CD4-positive, alpha-beta memory T cell (primary cell): ENCODE data around the gene HRH4. TPM values are rescaled to one million over a fixed set of nuclear protein-coding genes. Genes with fewer than 3 reads are reported as not detected.

ENCODE experiments used
- CTCF ChIA-PET: fragments of 350-600 bp; sonication (Branson Sonifier 250); formaldehyde crosslinking; loops from one replicate; lab custom pipeline; 2021; ENCODE audit warnings: inconsistent platforms; ENCODE audit not compliant: partially characterized antibody; lab: Charles Lee
- POLR2A ChIA-PET: fragments of 350-600 bp; sonication (Branson Sonifier 250); formaldehyde crosslinking; loops from one replicate; lab custom pipeline; 2021; ENCODE audit not compliant: partially characterized antibody; lab: Charles Lee
- DNase-seq, 5 donors: peaks; one replicate each; pipeline versions ENCODE4 v3.0.0 to v3.0.0-alpha.2; 2020 to 2022; ENCODE audit warnings: mixed read lengths in 1 of 5
- H3K27ac ChIP-seq: one replicate; pipeline ENCODE4 v1.7.0; 2013; ENCODE audit warnings: low read depth, low read length
- H3K27me3 ChIP-seq: 2 replicates; pipeline ENCODE4 v1.7.0; 2013; ENCODE audit warnings: mild to moderate bottlenecking, low read length, moderate library complexity; ENCODE audit not compliant: insufficient read depth
- H3K36me3 ChIP-seq: 2 replicates; pipeline ENCODE4 v1.7.0; 2013; ENCODE audit warnings: mild to moderate bottlenecking, low read length, moderate library complexity; ENCODE audit not compliant: insufficient read depth
- H3K4me1 ChIP-seq: 2 replicates; pipeline ENCODE4 v1.7.0; 2013; ENCODE audit warnings: mild to moderate bottlenecking, low read length, moderate library complexity; ENCODE audit not compliant: insufficient read depth
- H3K4me3 ChIP-seq, 2 donors: one replicate each; pipeline ENCODE4 v1.7.0; 2013; ENCODE audit warnings: low read length in 2 of 2, mild to moderate bottlenecking in 1 of 2
- H3K9me3 ChIP-seq, 2 donors: one replicate each; pipeline ENCODE4 v1.7.0; 2013; ENCODE audit warnings: low read length in 2 of 2, control low read depth in 1 of 2; ENCODE audit not compliant: control insufficient read depth in 1 of 2
- H3K27ac Mint-ChIP-seq, 7 donors: one replicate each; pipeline ENCODE4 v1.8.0; 2020 to 2021; ENCODE audit warnings: mixed read lengths in 7 of 7, mild to moderate bottlenecking in 6 of 7, inconsistent platforms in 3 of 7, moderate library complexity in 3 of 7
- H3K27me3 Mint-ChIP-seq, 2 donors: one replicate each; pipeline ENCODE4 v1.8.0; 2020 to 2021; ENCODE audit warnings: mixed read lengths in 2 of 2
- H3K36me3 Mint-ChIP-seq, 2 donors: one replicate each; pipeline ENCODE4 v1.8.0; 2020 to 2021; ENCODE audit warnings: mixed read lengths in 2 of 2, inconsistent platforms in 1 of 2, mild to moderate bottlenecking in 1 of 2
- H3K4me1 Mint-ChIP-seq, 4 donors: one replicate each; pipeline ENCODE4 v1.8.0; 2020 to 2021; ENCODE audit warnings: mixed read lengths in 4 of 4, mild to moderate bottlenecking in 1 of 4
- H3K4me3 Mint-ChIP-seq, 8 donors: one replicate each; pipeline ENCODE4 v1.8.0; 2020 to 2021; ENCODE audit warnings: mixed read lengths in 8 of 8, mild to moderate bottlenecking in 7 of 8, moderate library complexity in 6 of 8, inconsistent platforms in 3 of 8
- H3K9me3 Mint-ChIP-seq, 8 donors: one replicate each; pipeline ENCODE4 v1.8.0; 2020 to 2021; ENCODE audit warnings: mixed read lengths in 8 of 8, mild to moderate bottlenecking in 5 of 8, inconsistent platforms in 3 of 8, moderate library complexity in 1 of 8
- intact Hi-C: fragments of 100-400 bp; cut with micrococcal nuclease; formaldehyde crosslinking; loops from one replicate; pipeline ENCODE4 v1.15.1; 2023
- polyA plus RNA-seq, 2 donors: library from polyadenylated mRNA; unstranded; fragments of 300-500 nt; fragmentation: Illumina TruSeq; gene quantifications; one replicate each; pipeline ENCODE4 v1.2.3, GENCODE V29; 2021
- total RNA-seq, 2 experiments: library from RNA; stranded (reverse); gene quantifications; one replicate each; pipeline ENCODE4 v1.2.3, GENCODE V29; 2021

Gene HRH4
- total and polyA plus RNA-seq, 4 experiments from 2014 or later = 1.1 to 2.2 (median 1.4) TPM

DNA sequence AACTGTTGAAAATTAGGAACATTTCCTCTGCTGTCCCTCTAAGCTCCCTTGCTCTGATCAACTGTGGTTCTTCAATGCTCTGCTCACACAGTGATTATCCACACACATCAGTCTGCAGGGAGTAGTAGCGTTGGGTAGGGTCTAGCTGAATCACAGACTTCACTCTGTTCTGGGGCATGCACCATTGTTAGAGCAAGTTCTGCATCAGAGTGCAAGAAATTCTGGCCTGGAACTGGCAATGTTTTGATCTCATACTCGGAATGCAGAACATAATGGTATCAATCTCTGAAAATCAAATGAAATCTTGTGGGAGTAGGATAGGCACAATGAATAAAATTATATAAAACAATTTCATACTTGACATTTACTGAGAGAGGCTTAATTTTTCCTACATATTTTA is 55.3 kb downstream of the HRH4 start:
- no peak overlapping the region for H3K4me3 Mint-ChIP-seq
- H3K27ac Mint-ChIP-seq = no peak overlapping the region
- no peaks in the 10 kb centered on the region for H3K36me3 Mint-ChIP-seq
- no peaks in the 10 kb centered on the region for H3K27me3 Mint-ChIP-seq
- Histone ChIP-seq H3K27me3 (no peaks in the 10 kb centered on the region), H3K36me3 (no peaks in the 10 kb centered on the region), H3K27ac (no peak overlapping the region), H3K4me3 (no peak overlapping the region), H3K9me3 (no peaks in the 10 kb centered on the region), H3K4me1 (no peaks in the 10 kb centered on the region)
- ChIA-PET POLR2A (no interaction called here), CTCF (interaction anchor here (1.8 to 3.1 kb wide), 2 partner anchors 27 to 28 kb away, joined by 5 to 16 read pairs; no protein-coding TSS in a partner anchor)
- H3K9me3 Mint-ChIP-seq = peaks cover 0 to 4% (median 0%) of the 10 kb centered on the region in 8 donors
- DNase-seq = no peak
- no peaks in the 10 kb centered on the region for H3K4me1 Mint-ChIP-seq
- intact Hi-C loops = no loop called here

GRCh38 chr18:24516261-24516660 is 55.8 kb downstream of the HRH4 start:
- Histone ChIP-seq H3K9me3 (no peaks in the 10 kb centered on the region), H3K4me1 (no peaks in the 10 kb centered on the region), H3K4me3 (no peak overlapping the region), H3K36me3 (no peaks in the 10 kb centered on the region), H3K27me3 (no peaks in the 10 kb centered on the region), H3K27ac (no peak overlapping the region)
- DNase-seq = no peak
- intact Hi-C loops = no loop called here
- no peak overlapping the region for H3K27ac Mint-ChIP-seq
- no peaks in the 10 kb centered on the region for H3K4me1 Mint-ChIP-seq
- POLR2A ChIA-PET = no interaction called here
- no peak overlapping the region for H3K4me3 Mint-ChIP-seq
- H3K9me3 Mint-ChIP-seq = peaks cover 0 to 4% (median 0%) of the 10 kb centered on the region in 8 donors
- H3K27me3 Mint-ChIP-seq = no peaks in the 10 kb centered on the region
- no peaks in the 10 kb centered on the region for H3K36me3 Mint-ChIP-seq
- CTCF ChIA-PET = interaction anchor here (0.7 kb wide), 1 partner anchor 27 kb away, joined by 3 read pairs; no protein-coding TSS in a partner anchor

DNA sequence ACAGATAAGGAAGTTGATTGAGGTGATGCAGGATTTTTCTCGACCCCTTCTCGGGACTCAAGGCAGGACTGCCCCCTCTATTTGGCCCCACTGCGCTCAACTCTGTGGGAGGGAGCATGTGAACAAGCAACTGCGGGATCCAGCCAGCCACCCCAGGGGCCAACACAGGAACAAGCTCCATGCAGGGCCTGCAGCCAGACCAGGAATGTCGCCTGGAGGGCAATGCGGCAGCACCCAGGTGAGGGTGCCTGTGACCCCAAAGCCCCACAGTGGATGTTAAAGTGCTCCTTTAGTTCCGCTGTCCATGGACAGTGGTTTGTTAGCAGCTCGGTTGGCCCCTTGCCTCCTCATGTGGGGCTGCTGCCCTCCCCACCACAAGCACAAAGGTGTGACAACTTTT is 57.1 kb downstream of the HRH4 start:
- H3K36me3 Mint-ChIP-seq = no peaks in the 10 kb centered on the region
- no peak overlapping the region for H3K4me3 Mint-ChIP-seq
- DNase-seq = no peak
- no peak overlapping the region for H3K27ac ChIP-seq
- no peaks in the 10 kb centered on the region for H3K4me1 Mint-ChIP-seq
- H3K4me1 ChIP-seq = no peaks in the 10 kb centered on the region
- no peak overlapping the region for H3K27ac Mint-ChIP-seq
- no peaks in the 10 kb centered on the region for H3K9me3 ChIP-seq
- no peaks in the 10 kb centered on the region for H3K36me3 ChIP-seq
- POLR2A ChIA-PET = no interaction called here
- intact Hi-C loops = no loop called here
- CTCF ChIA-PET = interaction anchor here (1.0 to 1.5 kb wide), 2 partner anchors 10 to 28 kb away, joined by 3 to 6 read pairs; no protein-coding TSS in a partner anchor
- H3K9me3 Mint-ChIP-seq = peaks cover 0 to 2% (median 0%) of the 10 kb centered on the region in 8 donors
- no peaks in the 10 kb centered on the region for H3K27me3 Mint-ChIP-seq
- no peaks in the 10 kb centered on the region for H3K27me3 ChIP-seq
- H3K4me3 ChIP-seq = no peak overlapping the region

DNA sequence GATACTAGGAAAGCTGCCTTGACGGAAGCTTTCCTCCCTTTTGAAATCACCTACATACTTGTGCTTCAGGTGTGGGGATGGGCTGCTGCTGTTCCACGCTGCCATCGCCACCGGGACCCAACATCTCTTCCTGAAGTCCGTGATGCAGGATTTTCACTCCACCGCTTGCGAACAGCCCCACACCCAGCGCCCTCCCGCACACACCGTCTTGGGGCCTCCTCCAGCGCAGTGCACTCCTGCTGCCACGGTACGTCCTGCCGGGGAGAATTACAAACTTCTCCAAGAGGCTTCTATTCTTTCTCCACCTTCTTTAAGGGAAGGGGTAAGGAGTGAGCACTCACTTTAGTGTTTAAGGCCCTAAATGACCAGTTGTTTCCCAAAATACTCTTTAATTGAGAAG is 58.2 kb downstream of the HRH4 start:
- Histone ChIP-seq H3K27ac (no peak overlapping the region), H3K9me3 (no peaks in the 10 kb centered on the region), H3K27me3 (no peaks in the 10 kb centered on the region), H3K36me3 (no peaks in the 10 kb centered on the region), H3K4me3 (no peak overlapping the region), H3K4me1 (no peaks in the 10 kb centered on the region)
- POLR2A ChIA-PET = no interaction called here
- DNase-seq = no peak
- Mint-ChIP-seq H3K4me3 (no peak overlapping the region), H3K4me1 (no peaks in the 10 kb centered on the region), H3K9me3 (no peaks in the 10 kb centered on the region), H3K27ac (no peak overlapping the region), H3K27me3 (no peaks in the 10 kb centered on the region), H3K36me3 (no peaks in the 10 kb centered on the region)
- intact Hi-C loops = no loop called here
- CTCF ChIA-PET = interaction anchor here (1.5 kb wide), 1 partner anchor 9 kb away, joined by 6 read pairs; no protein-coding TSS in a partner anchor

Other genes starting within 250 kb of the HRH4 start
- 1 to 10 TPM; 3.5 to 4.5 TPM for gene OSBPL1A, start 62.8 kb upstream of the HRH4 start, total RNA-seq
- gene OSBPL1A, start 62.8 kb upstream of the HRH4 start, polyA plus RNA-seq = 1 to 10 TPM; 2.4 to 5.3 TPM
- gene IMPACT, start 34.0 kb upstream of the HRH4 start, total RNA-seq = 10 to 100 TPM; 12.5 to 14.5 TPM
- 10 to 100 TPM; 15.5 to 20.9 TPM for gene IMPACT, start 34.0 kb upstream of the HRH4 start, polyA plus RNA-seq